WTC11 (cell line): ENCODE results near the gene NUAK2.

Experiments
- AFF4 ChIP-seq: sonication (generic); formaldehyde crosslinking; IDR thresholded peaks from 2 replicates; pipeline ENCODE4 v1.8.1; 2023; ENCODE audit warnings: mild to moderate bottlenecking, missing genetic modification reagents, borderline replicate concordance
- ATF1 ChIP-seq: sonication (generic); formaldehyde crosslinking; IDR thresholded peaks from 2 replicates; pipeline ENCODE4 v1.8.1; 2023; ENCODE audit warnings: mild to moderate bottlenecking, moderate library complexity, missing genetic modification reagents
- ELF4 ChIP-seq: sonication (generic); formaldehyde crosslinking; IDR thresholded peaks from 2 replicates; pipeline ENCODE4 v1.8.1; 2022; ENCODE audit warnings: low read depth, mild to moderate bottlenecking, moderate library complexity, missing genetic modification reagents
- ESRRA ChIP-seq: sonication (generic); formaldehyde crosslinking; IDR thresholded peaks from 2 replicates; pipeline ENCODE4 v1.8.1; 2022; ENCODE audit warnings: mild to moderate bottlenecking, missing genetic modification reagents, borderline replicate concordance
- NFYB ChIP-seq: sonication (generic); formaldehyde crosslinking; conservative IDR thresholded peaks from 2 replicates; pipeline ENCODE4 v1.8.0; 2022; ENCODE audit warnings: low read depth, missing genetic modification reagents
- RELA ChIP-seq: sonication (generic); formaldehyde crosslinking; IDR thresholded peaks from 2 replicates; pipeline ENCODE4 v1.8.1; 2022; ENCODE audit warnings: missing genetic modification reagents, mild to moderate bottlenecking, borderline replicate concordance
- USF2 ChIP-seq: sonication (generic); formaldehyde crosslinking; IDR thresholded peaks from 2 replicates; pipeline ENCODE4 v1.8.1; 2023; ENCODE audit warnings: mild to moderate bottlenecking, missing genetic modification reagents, moderate library complexity
- TF ChIP-seq, protein P1 (sequence below): fragments of 200-600 bp; IDR thresholded peaks from 2 replicates; pipeline ENCODE4 v1.8.0; 2022; ENCODE audit warnings: antibody characterized with exemption
- TF ChIP-seq, protein P2 (sequence below): sonication (generic); formaldehyde crosslinking; IDR thresholded peaks from 2 replicates; pipeline ENCODE4 v1.8.0; 2022; ENCODE audit warnings: mild to moderate bottlenecking, missing genetic modification reagents
- TF ChIP-seq, protein P3 (sequence below): fragments of 250-450 bp; sonication (Bioruptor Pico); IDR thresholded peaks from 2 replicates; pipeline ENCODE4 v2.1.2; 2022; ENCODE audit warnings: mild to moderate bottlenecking, moderate library complexity
- TF ChIP-seq, protein P4 (sequence below): sonication (generic); formaldehyde crosslinking; IDR thresholded peaks from 2 replicates; pipeline ENCODE4 v1.8.1; 2022; ENCODE audit warnings: mild to moderate bottlenecking, moderate library complexity, missing genetic modification reagents
- TF ChIP-seq, protein P5 (sequence below): sonication (generic); formaldehyde crosslinking; IDR thresholded peaks from 2 replicates; pipeline ENCODE4 v1.8.0; 2022; ENCODE audit warnings: mild to moderate bottlenecking, missing genetic modification reagents

DNA sequence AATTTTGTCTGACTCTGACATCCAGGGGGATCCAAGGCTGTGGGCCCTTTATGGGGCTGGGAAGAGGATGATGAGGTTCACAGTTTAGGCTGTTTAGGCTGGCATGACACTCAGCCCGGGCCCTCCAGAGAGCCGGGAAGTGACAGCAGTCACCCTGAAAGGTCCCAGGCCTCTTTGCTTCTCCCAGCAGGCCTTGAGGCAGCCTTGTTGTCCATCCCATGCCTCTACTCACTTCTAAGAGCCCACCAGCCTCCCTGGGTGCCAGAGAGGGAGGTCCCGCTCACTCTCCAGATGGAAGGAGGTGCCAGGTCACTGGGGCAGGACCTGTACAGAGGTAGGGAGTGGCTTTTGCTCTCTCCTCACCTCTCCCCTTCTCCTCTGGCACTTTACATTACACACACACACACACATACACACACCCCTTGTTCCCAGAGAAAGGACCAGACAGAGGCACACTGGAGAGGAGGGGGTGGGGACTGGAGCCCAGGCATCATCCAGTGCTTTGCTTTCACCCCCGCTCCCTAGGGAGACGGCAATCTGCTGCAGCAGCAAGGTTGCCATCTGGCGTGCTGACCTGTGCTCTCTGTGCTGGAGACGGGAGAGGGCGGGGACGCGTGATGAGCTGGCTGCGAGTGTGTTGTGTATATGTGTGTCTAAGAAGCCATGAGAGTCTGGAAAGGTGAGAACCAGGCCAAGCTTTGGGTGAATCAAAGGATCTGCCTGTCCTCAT is 30.6 kb upstream of the NUAK2 start:
- TF ChIP-seq, protein P1, sequence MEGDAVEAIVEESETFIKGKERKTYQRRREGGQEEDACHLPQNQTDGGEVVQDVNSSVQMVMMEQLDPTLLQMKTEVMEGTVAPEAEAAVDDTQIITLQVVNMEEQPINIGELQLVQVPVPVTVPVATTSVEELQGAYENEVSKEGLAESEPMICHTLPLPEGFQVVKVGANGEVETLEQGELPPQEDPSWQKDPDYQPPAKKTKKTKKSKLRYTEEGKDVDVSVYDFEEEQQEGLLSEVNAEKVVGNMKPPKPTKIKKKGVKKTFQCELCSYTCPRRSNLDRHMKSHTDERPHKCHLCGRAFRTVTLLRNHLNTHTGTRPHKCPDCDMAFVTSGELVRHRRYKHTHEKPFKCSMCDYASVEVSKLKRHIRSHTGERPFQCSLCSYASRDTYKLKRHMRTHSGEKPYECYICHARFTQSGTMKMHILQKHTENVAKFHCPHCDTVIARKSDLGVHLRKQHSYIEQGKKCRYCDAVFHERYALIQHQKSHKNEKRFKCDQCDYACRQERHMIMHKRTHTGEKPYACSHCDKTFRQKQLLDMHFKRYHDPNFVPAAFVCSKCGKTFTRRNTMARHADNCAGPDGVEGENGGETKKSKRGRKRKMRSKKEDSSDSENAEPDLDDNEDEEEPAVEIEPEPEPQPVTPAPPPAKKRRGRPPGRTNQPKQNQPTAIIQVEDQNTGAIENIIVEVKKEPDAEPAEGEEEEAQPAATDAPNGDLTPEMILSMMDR, result no peak
- TF ChIP-seq, protein P2, sequence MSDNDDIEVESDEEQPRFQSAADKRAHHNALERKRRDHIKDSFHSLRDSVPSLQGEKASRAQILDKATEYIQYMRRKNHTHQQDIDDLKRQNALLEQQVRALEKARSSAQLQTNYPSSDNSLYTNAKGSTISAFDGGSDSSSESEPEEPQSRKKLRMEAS, result no peak
- TF ChIP-seq ATF1 (CRISPR knock-in tag), result no peak
- TF ChIP-seq AFF4 (CRISPR knock-in tag), result no peak
- TF ChIP-seq, protein P3, sequence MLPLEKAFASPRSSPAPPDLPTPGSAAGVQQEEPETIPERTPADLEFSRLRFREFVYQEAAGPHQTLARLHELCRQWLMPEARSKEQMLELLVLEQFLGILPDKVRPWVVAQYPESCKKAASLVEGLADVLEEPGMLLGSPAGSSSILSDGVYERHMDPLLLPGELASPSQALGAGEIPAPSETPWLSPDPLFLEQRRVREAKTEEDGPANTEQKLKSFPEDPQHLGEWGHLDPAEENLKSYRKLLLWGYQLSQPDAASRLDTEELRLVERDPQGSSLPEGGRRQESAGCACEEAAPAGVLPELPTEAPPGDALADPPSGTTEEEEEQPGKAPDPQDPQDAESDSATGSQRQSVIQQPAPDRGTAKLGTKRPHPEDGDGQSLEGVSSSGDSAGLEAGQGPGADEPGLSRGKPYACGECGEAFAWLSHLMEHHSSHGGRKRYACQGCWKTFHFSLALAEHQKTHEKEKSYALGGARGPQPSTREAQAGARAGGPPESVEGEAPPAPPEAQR, result no peak
- TF ChIP-seq NFYB (CRISPR knock-in tag), result no peak
- TF ChIP-seq, protein P4, sequence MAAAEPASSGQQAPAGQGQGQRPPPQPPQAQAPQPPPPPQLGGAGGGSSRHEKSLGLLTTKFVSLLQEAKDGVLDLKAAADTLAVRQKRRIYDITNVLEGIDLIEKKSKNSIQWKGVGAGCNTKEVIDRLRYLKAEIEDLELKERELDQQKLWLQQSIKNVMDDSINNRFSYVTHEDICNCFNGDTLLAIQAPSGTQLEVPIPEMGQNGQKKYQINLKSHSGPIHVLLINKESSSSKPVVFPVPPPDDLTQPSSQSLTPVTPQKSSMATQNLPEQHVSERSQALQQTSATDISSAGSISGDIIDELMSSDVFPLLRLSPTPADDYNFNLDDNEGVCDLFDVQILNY (CRISPR knock-in tag), result no peak
- TF ChIP-seq, protein P5, sequence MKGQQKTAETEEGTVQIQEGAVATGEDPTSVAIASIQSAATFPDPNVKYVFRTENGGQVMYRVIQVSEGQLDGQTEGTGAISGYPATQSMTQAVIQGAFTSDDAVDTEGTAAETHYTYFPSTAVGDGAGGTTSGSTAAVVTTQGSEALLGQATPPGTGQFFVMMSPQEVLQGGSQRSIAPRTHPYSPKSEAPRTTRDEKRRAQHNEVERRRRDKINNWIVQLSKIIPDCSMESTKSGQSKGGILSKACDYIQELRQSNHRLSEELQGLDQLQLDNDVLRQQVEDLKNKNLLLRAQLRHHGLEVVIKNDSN (CRISPR knock-in tag), result no peak
- no peak for TF ChIP-seq ESRRA (CRISPR knock-in tag)
- TF ChIP-seq ELF4 (CRISPR knock-in tag), result no peak
- no peak for TF ChIP-seq RELA (CRISPR knock-in tag)
- TF ChIP-seq USF2 (CRISPR knock-in tag), result no peak
